HG03442 (cell line): ENCODE measurements around the gene RTTN.
A peak's percentile ranks its signal among the peaks of the same experiment; 100 is the strongest.
"Not testable (repeated sequence)": the region's sequence is repeated elsewhere in the genome, so short reads cannot be mapped to it uniquely, and the experiment has no call there.

Source experiments
- ATAC-seq: cut with Tn5 transposase; IDR thresholded peaks from one replicate; pipeline ENCODE4 v1.9.1; 2021; ENCODE audit warnings: mild to moderate bottlenecking, moderate library complexity; ENCODE audit not compliant: unreplicated experiment

The RTTN gene

GRCh38 chr18:70205421-70206397 is at the start of gene RTTN:
Gene RTTN (minus strand): TSS chr18:70205687. CDS start chr18:70205658, 29 bp downstream.
- ATAC-seq: peak; percentile 96

GRCh38 chr18:70250781-70251180 is 45.3 kb upstream of the RTTN start:
- ATAC-seq: no peak

- not testable (repeated sequence) for ATAC-seq
Measured at GRCh38 chr18:70249861-70250260, 44.4 kb upstream of the RTTN start.

DNA sequence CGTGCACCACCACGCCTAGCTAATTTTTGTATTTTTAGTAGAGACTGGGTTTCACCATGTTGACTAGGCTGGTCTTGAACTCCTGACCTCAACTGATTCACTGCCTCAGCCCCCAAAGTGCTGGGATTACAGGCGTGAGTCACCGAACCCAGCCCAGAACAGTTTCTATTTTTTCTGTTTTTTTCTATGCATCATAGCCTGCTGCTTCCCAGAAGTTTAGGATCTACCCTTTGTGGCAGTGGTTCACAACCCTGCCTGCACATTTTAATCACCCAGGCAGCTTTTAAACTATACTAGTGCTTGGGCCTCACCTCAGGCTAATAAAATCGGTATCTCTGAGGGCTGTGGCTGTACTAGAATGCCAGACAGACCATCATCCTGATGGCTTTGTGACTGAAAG is 43.6 kb upstream of the RTTN start:
- ATAC-seq: no peak

DNA sequence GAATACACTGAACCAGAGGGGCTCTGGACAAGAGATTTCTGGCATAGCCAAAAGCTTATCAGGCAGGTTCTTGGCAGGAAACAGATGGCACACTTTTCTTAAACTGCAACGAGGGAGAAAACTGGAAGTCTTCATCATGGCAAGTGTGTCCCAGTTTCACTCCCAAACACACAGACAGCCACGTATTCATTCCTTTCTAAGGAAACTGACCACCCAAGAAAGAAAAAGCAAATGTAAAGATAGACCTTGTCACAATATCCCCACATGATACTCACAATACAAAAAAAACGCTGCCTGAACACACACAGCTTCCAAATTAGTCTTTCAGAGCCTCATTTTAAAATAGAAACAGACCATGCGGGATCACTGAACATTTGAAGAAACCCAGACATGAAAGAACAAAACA is 40.6 kb upstream of the RTTN start:
- no peak for ATAC-seq

DNA sequence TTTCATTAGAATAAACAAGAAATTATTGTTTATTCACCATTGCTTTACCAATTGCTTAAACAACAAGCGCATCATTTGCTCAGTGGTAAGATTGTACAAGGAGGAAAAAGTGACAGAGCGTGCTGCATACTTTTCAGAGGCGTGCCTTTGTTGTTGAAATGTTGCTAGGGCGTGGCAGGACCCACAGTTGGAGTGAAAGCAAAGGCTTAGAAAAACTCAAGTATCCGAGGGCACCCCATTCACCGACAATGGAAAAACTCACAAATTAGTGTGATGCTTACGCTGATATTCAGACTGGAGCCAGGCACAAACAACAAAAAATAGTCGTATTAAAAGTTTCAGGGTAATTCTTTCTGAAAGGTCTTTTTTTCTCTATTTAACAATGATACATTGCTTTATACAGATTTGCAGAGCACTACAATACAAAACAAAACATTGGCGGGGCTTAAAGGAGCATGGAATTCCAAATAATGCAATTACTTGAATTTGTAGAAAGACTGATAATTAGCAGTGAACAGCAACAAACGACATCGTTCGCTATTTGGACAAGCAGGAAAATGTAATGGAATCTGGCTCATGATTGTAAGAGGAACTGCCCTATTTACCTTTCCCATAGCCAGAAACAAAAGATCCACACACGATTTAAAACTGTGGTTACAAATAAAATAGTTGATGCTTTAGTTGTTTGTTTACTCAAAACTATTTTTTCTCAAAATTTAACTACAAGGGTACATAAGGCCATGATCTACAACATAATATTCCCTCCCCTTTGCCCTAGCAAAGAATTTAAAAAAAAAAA is 37.8 kb upstream of the RTTN start:
- ATAC-seq: no peak

GRCh38 chr18:70236921-70237320 is 31.4 kb upstream of the RTTN start:
- ATAC-seq: not testable (repeated sequence)

DNA sequence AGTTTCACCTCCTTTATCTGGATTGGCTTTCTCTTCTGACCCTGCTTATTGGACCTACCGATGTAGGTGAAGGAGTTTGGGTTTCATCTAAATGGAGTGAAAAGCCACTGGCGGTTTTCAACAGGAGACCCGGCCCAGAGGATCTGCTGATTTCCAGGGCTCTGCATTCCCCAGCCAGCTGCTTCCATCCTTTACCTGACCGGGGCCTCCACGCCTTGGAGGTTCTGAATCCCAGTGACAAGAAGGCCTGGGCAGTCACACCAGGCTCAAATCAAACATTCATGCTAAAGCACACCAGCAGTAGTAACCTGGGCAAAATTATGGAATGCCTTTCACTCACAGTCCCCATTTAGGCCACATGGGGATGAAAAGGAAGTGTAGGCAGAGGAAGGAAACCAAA is 30.0 kb upstream of the RTTN start:
- ATAC-seq: no peak

- ATAC-seq: no peak
Measured at GRCh38 chr18:70234667-70235459, 29.4 kb upstream of the RTTN start.

- no peak for ATAC-seq
Measured at GRCh38 chr18:70233974-70234373, 28.5 kb upstream of the RTTN start.

GRCh38 chr18:70232261-70232660 is 26.8 kb upstream of the RTTN start:
- ATAC-seq: no peak

GRCh38 chr18:70229639-70230038 is 24.2 kb upstream of the RTTN start:
- ATAC-seq: no peak

- ATAC-seq: no peak
Measured at GRCh38 chr18:70228536-70228935, 23.0 kb upstream of the RTTN start.

- no peak for ATAC-seq
Measured at GRCh38 chr18:70227438-70227837, 22.0 kb upstream of the RTTN start.

DNA sequence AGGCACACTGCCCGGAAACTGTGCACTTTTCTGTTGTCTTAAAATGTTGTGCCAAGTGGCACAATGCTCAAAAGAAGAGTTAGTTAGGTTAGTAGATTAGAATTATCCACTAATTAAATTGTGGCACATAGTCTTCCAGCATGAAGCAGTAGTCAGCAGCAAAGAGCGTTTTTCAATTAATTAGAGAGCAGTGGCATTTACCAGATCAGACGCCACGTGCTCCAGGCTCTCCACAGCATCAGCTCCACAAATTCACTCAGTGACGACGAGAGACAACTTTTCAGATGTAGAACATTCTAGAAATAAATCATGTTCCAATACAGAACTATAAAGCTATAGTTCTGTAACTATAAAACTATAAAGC is 16.4 kb upstream of the RTTN start:
- ATAC-seq: no peak

- no peak for ATAC-seq
Measured at GRCh38 chr18:70221156-70221914, 15.8 kb upstream of the RTTN start.

DNA sequence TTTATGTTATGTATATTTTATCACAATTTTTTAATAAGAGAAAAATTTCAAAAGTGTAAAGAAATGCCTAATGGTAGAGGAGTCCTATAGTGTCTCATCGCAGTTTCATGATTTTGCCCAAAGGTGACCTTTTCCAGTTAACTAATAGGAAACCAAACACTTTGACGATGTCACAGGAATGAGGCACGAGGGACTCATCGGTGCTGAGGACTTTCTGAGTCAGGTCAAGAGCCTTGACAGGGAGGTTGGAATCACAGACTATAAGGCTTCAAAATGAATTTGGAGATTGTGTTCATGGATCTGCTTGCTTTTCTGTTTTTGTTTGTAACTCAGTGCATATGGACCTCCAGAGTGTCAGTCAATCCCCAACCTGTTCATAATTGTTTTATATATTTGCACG is 15.1 kb upstream of the RTTN start:
- ATAC-seq: no peak

DNA sequence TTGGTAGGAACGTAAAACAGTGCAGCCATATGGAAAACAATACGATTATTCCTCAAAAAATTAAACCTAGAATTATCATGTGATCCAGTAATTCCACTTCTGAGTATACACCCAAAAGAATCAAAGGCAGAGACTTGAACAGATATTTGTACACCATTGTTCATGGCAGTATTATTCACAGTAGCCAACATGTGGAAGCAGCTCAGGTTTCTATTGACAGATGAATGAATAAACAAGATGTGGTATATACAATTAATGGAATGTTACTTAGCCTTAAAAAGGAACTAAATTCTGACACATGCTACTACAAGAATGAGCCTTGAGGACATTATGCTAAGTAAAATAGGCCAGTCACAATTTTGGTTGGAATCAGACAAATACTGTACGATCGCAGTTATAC is 14.2 kb upstream of the RTTN start:
- ATAC-seq: no peak

DNA sequence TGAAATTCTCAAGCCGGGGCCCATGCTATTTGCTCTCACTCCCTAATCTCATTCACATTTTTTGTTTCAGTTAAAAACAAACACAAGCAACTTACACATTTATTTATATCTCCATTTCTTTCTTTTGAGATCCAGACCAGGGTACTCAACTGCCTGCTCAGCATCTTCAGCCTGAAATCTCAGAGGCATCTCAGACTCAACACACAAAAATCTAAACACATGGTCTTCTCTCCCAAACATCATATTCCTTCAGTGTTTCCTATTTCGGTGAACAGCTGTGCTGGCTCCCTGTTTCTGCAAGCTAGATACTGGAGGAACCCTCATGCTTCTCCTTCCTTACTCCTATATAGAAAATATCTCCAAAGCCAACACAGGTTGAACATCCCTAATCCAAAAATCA is 11.3 kb upstream of the RTTN start:
- ATAC-seq: no peak

GRCh38 chr18:70207181-70207580 is 1.7 kb upstream of the RTTN start:
- no peak for ATAC-seq
